Stimulated activated CD4-positive, alpha-beta T cell treated with anti-CD3 and anti-CD28 coated beads, Interleukin-12 subunit alpha, Interleukin-12 subunit beta, amount 100 ng/mL, for 48 hours (primary cell): ENCODE results near the gene NSUN7.

Experiments
- DNase-seq, 3 donors: peaks; one replicate each; pipeline ENCODE4 v3.0.0-alpha.2; 2020; ENCODE audit warnings: low read depth in 2 of 3, low spot score in 1 of 3

NSUN7 gene

DNA sequence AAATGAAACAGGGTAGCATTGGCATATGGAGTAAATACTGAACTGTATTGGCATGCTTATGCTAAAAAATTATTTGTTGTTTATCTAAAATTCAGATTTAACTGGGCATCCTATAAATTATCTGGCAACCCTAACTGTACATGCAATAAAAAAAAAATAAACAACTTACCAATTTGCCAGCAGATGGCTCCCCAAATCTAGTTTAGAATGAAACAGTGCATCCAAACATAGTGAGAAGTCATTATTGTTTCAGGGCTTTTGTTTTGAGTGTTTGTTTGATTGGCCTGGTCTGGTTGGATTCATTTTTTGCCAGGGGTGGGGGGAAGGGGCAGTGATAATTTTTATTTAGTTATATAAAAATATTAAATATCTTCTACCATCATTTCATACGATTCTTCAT lies 12.8 kb upstream of the NSUN7 start:
- no peak for DNase-seq

DNA sequence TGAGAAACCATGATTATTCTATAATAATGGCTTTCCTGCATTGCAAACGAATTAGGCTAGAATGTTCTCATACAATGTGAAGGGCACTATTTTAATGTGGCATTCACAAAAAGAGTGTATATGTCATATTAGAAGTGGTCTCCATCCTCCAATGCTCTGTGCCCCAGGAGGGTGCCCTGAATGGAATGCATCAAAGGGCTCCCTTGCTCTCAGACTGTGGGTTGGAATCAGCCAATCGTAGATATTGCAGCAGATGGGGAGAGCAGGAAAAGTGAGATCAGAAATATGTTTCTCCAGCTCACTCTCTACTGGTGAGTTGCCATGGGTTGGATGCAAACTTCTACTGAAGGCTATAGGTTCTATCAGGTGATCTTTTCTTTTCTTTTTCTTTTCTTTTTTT lies 11.9 kb upstream of the NSUN7 start:
- no peak for DNase-seq

DNA sequence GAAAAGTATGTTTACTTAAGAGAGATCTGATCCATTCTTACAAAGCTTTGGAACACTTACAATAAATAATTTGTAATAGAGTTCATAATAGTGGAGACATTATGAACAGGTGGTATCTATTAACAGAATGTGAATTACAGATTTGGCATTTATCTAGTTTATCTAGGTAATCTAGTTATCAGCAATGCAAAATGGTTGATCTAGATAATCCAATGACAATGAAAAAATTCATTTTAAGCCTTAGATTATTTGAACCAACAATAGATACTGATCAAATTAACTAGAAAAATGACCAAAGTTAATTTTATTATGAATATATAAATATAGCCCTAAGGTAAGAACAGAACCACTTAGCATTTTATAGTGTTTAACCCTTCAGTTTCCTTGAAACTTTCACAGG lies 10.4 kb upstream of the NSUN7 start:
- DNase-seq: no peak

- no peak for DNase-seq
Measured at GRCh38 chr4:40744218-40744617, 5.5 kb upstream of the NSUN7 start.

DNA sequence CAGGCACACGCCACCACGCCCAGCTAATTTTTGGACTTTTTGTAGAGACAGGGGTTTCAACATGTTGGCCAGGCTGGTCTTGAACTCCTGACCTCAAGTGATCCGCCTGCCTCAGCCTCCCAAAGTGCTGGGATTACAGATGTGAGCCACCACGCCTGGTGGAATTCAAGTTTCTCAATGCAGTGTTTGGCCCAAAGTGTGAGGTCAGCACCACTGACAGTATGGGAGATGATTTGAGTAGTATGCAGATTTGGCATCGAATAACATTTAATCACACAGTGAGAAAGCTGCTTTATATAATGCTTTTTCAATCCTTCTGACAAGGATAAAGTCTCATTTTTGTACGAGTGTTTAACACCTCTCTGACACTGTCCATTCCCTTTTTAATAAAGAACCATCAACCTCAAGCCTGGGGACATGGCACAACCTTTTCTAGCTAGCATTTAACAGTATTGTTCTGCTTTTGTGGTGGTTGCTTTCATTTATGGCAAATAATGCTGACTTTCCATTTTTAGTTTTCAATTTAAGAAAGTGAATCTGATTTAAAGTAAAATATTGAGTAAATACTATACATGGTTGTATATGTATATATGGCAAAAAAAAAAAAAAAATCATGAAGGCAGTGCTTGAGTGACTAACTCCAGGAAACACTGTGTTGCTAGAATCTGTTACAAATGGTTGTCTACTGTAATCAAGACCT lies 4.3 kb upstream of the NSUN7 start:
- DNase-seq: no peak

DNA sequence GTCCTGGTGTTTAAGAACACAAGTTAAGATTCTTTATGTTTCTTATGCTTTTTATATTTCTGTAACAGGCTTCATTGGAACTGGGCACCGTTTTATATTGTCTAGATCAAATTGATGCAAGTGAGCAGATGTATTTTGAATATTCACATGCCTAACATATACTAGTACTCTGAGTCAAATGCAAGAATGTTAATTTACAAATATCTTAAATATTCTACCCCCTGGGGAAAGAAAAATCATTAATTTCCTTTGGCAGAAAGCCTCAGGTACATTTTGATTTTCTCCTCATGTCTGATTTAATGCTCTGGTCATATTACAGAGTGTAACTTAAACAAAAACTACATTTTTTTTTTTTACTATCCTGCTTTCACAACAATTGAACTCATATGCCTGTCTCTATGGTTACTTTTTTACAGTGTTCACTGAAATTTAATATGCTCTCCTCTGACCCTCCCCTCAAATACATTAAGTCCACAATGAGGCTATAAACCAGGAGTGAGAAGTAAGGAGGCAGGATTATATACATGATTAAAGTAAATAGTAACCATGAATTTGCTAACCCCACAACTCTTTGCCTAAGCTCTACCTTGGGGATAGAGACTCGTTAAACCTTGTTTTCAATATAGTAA lies 2.4 kb upstream of the NSUN7 start:
- DNase-seq: no peak

DNA sequence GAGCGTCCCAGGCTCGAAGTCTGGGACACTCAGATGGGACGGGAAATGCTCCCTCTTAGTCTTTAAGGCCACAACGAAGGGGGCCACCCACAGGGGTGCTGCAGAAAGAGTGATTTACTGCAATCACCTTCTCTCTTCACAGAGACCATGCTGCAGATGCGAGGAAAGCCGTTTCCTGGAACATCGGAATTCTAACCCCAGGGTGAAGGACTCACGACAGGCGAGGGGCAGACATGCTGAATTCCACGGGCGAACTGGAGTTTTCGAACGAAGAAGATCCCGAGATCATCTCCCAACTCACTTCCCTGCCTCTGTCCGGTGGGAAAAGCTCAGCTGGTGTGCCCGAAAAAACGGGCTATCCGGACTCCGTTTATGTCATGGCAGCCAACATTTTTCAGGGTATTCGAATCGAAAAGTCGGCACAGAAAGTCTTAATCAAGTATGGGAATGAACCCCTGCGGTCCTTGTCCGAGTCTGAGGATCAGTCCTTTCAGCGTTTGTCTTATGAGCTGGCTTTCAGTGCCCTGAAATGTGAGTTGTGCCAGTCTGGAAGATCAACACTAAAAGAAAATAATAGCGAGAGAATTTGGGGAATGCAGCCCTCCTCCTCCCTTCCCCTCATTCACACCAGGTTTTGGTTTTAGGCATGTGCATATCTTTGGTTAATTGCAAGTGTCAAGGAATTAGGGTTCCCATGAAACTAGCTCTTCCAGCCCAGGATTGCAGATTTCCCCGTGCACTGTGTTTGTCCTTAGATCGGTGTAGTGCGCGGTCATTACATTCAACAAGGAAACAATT lies 905 bp downstream of the NSUN7 start:
- DNase-seq: no peak

- no peak for DNase-seq
Measured at GRCh38 chr4:40755616-40756015, 5.9 kb downstream of the NSUN7 start.

DNA sequence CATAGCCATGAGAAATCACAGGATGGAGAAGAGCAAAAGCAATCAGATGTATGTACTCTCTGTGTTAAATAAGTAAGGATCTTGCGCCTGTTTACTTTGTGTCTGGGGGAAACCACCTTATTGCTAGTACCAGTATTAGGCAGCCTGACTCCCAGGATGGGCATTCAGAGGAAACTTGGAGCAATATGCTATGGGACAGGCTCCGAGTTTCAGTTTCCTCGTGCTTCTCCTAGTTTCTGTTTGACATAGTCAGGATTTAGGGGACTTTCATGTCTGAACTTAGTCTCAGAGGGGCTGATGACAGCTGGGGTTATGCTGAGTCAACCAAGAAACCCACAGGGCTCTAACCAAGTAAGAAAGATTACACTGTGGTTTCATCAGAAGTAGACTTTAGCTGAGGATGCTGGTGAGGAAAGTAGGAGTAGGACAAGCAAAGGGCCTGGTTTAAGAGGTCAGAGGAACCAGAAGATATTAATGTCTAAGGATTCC lies 13.5 kb downstream of the NSUN7 start:
- DNase-seq: peak; percentile 20 to 41 (median 34)

DNA sequence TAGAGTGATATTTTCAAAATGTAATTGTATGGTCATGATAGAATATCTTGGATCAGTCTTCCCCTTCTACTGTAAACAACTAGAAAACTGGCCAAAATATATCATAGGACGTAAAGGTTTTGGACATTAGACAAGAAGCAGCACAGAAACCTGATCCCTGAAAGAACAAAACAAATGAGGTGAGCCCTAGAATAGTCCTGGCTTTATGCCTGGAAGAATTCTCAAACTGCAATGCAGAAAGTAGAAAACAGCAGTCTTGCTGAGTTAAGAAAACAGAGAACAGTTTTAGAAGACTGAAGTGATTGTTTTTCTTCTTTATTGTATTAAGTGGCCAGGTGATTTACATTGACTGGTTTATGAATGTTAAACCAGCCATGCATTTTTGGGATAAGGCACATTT lies 19.5 kb downstream of the NSUN7 start:
- no peak for DNase-seq

DNA sequence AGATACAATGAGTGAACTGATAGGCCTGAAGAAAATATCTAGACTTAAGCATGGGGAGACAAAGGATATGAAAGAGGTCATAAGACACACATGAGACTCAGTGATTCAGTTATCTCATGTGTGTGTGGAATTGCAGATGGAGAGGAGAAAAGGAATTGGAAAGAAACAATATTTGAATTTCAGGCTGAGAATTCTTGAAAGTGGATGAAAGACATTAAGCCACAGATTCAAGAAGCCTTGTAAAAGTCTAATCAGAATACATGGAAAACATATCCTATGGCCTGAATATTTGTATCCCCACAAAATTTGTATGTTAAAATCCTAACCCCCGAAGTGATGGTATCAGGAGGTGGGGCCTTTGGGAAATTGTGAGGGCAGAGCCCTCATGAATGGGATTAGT lies 28.3 kb downstream of the NSUN7 start:
- no peak for DNase-seq

GRCh38 chr4:40782876-40783275 lies 33.1 kb downstream of the NSUN7 start:
- no peak for DNase-seq

DNA sequence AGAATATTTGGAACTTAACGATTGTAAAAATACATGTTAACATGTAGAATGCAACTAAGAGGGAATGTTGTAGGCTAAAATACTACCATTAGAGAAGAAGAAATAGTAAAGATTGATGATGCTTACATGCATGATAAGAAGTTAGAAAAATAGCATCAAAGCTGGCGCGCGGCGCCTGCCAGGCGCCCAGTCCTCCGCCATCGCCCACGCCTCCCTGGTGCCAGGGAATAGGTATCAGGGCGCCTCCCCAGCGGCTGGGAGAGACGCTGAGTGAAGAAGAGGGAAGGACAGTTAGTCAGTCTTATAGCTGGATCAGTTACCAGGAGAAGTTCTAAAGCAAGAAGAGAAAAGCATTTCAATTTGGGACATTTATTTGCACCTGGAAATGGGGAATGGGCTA lies 36.0 kb downstream of the NSUN7 start:
- DNase-seq: no peak

- DNase-seq: no peak
Measured at GRCh38 chr4:40788331-40788730, 38.6 kb downstream of the NSUN7 start.

DNA sequence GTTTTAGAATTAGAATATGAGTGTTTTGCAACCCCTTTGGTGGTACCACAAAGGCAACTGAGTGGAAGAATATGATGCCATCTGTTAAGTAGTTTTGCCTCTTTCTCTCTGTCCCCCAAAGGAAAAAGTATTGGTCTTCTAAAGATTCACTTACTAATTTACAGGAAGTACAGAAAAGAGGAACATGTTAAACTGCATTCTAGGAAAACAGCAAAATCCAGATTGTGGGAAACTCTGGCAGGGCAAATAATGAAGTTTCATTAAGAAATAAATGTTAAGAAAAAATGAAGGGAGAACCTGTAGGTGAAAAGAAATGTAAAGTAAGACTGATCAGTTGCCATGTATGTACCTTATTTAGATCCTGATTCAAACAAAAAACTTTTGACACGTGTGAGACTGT lies 39.3 kb downstream of the NSUN7 start:
- DNase-seq: no peak

- no peak for DNase-seq
Measured at GRCh38 chr4:40789771-40790170, 40.0 kb downstream of the NSUN7 start.

DNA sequence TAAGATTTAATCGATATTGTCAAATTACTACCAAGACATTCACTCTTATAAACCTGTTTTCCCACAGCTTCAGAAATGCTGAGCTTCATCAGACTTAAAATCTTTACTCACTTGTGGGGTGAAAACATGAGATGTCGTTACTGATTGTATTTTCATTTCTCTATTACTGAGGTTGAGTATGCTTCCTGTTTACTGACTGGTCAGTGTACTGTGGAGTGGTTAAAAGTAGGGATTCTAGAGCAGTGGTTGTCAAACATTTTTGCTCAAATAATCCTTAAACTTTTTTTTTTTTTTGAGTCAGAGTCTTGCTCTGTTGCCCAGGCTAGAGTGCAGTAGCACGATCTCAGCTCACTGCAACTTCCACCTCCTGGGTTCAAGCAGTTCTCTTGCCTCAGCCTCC lies 50.3 kb downstream of the NSUN7 start:
- no peak for DNase-seq

- DNase-seq: no peak
Measured at GRCh38 chr4:40804598-40804997, 54.8 kb downstream of the NSUN7 start.

GRCh38 chr4:40808926-40809457 lies 59.2 kb downstream of the NSUN7 start:
- DNase-seq: no peak

- no peak for DNase-seq
Measured at GRCh38 chr4:40811956-40812355, 62.2 kb downstream of the NSUN7 start.

- DNase-seq: no peak
Measured at GRCh38 chr4:40812386-40812785, 62.6 kb downstream of the NSUN7 start.

- no peak for DNase-seq
Measured at GRCh38 chr4:40812856-40813255, 63.1 kb downstream of the NSUN7 start.
